Activated B cell treated with CpG ODN at 0.5 μM for 24 hours (primary cell): ENCODE results near the gene ERVMER34-1. TPM values are rescaled to one million over a fixed set of nuclear protein-coding genes. Genes with fewer than 3 reads are reported as not detected.

Experiments used
- ATAC-seq: fragments of 200-7000 bp; cut with Tn5 transposase; one replicate; pipeline ENCODE4 v1.10.0; 2021; ENCODE audit warnings: low read depth, mild to moderate bottlenecking, moderate library complexity
- CTCF ChIA-PET: fragments of 350-600 bp; sonication (Branson Sonifier 250); formaldehyde crosslinking; loops from one replicate; lab custom pipeline; 2021; ENCODE audit warnings: antibody characterized with exemption; lab: Charles Lee
- POLR2A ChIA-PET: fragments of 350-600 bp; sonication (Branson Sonifier 250); formaldehyde crosslinking; loops from one replicate; lab custom pipeline; 2021; ENCODE audit warnings: antibody characterized with exemption; lab: Charles Lee
- DNase-seq: peaks from one replicate; pipeline ENCODE4 v3.0.0; 2022
- H3K27ac Mint-ChIP-seq: one replicate; pipeline ENCODE4 v1.8.0; 2020; ENCODE audit warnings: mixed read lengths
- H3K27me3 Mint-ChIP-seq: one replicate; pipeline ENCODE4 v1.8.0; 2021; ENCODE audit warnings: mixed read lengths
- H3K36me3 Mint-ChIP-seq: one replicate; pipeline ENCODE4 v1.8.0; 2021; ENCODE audit warnings: low read depth, mixed read lengths
- H3K4me1 Mint-ChIP-seq: one replicate; pipeline ENCODE4 v1.8.0; 2021; ENCODE audit warnings: mixed read lengths
- H3K4me3 Mint-ChIP-seq: one replicate; pipeline ENCODE4 v1.8.0; 2020; ENCODE audit warnings: mild to moderate bottlenecking, mixed read lengths
- H3K9me3 Mint-ChIP-seq: one replicate; pipeline ENCODE4 v1.8.0; 2020; ENCODE audit warnings: mixed read lengths
- intact Hi-C: fragments of 100-400 bp; cut with micrococcal nuclease; formaldehyde crosslinking; loops from one replicate; pipeline ENCODE4 v1.15.1; 2024
- total RNA-seq: library from RNA; stranded (reverse); gene quantifications from 2 replicates; pipeline ENCODE4 v1.2.3, GENCODE V29; 2022
- TF ChIP-seq, protein P1 (sequence below): fragments of 200-600 bp; IDR thresholded peaks from one replicate; pipeline ENCODE4 v1.8.0; 2022; ENCODE audit warnings: antibody characterized with exemption, mild to moderate bottlenecking

The ERVMER34-1 gene
- total RNA-seq, 1 donor from 2014 or later = not detected

DNA sequence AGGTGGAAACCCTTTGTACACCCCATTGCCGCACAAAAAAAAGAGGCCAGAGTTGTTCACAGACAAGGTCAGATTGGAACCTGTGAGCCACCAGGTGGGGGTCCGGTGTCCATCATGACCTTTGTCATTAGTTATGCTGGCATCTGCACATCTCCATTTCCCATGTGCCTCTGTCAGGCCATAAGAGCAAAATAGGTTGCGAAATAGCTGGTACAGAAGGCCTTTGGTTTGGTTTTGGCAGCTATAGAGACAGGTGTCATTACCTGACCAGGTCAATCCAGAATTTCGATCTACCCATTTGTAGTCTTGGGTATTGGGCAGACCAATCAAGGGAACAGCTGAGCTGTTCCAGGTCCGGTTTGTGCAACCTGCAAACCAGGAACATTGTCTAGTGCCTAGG, 6.6 kb downstream of the ERVMER34-1 start:
- Mint-ChIP-seq H3K36me3 (no peaks in the 10 kb centered on the region), H3K4me3 (no peak overlapping the region), H3K9me3 (no peaks in the 10 kb centered on the region), H3K27me3 (peaks cover 10% of the 10 kb centered on the region), H3K4me1 (no peaks in the 10 kb centered on the region), H3K27ac (no peak overlapping the region)
- DNase-seq = no peak
- CTCF ChIA-PET = no interaction called here
- POLR2A ChIA-PET = no interaction called here
- no peak for ATAC-seq
- TF ChIP-seq, protein P1, sequence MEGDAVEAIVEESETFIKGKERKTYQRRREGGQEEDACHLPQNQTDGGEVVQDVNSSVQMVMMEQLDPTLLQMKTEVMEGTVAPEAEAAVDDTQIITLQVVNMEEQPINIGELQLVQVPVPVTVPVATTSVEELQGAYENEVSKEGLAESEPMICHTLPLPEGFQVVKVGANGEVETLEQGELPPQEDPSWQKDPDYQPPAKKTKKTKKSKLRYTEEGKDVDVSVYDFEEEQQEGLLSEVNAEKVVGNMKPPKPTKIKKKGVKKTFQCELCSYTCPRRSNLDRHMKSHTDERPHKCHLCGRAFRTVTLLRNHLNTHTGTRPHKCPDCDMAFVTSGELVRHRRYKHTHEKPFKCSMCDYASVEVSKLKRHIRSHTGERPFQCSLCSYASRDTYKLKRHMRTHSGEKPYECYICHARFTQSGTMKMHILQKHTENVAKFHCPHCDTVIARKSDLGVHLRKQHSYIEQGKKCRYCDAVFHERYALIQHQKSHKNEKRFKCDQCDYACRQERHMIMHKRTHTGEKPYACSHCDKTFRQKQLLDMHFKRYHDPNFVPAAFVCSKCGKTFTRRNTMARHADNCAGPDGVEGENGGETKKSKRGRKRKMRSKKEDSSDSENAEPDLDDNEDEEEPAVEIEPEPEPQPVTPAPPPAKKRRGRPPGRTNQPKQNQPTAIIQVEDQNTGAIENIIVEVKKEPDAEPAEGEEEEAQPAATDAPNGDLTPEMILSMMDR = no peak
- intact Hi-C loops = no loop called here

DNA sequence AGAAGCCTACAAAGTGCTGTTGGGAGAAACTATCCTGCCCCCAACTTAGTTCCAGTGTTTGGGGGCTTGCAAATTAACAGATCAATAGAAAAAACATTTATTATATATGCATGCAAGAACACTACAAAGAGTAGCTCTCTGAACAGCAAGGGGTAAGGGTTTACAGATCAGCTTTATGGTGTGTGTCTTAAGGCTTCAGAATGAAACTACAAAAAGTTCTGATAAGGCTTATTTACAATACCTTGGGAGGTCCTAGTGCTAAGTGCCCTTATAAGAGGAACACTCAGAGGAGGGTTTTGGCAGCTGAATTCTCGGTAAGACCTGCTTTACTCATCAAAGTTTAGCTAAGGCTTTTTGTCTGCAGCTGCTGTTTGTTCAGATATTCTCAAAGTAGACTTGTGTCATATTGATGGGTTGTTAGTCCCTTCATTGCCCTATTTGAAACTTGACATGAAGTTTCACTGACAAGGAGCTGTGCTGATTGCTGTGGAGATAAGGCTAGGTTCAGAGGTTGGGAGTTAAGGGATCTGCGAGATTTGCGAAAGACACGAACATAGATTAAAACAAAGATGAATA, 7.7 kb downstream of the ERVMER34-1 start:
- H3K4me3 Mint-ChIP-seq = no peak overlapping the region
- TF ChIP-seq, protein P1 = no peak
- DNase-seq (no peak), ATAC-seq (no peak)
- H3K36me3 Mint-ChIP-seq = no peaks in the 10 kb centered on the region
- CTCF ChIA-PET = no interaction called here
- H3K9me3 Mint-ChIP-seq = no peaks in the 10 kb centered on the region
- no peaks in the 10 kb centered on the region for H3K4me1 Mint-ChIP-seq
- peaks cover 3% of the 10 kb centered on the region for H3K27me3 Mint-ChIP-seq
- H3K27ac Mint-ChIP-seq = no peak overlapping the region
- POLR2A ChIA-PET = no interaction called here
- intact Hi-C loops = no loop called here

DNA sequence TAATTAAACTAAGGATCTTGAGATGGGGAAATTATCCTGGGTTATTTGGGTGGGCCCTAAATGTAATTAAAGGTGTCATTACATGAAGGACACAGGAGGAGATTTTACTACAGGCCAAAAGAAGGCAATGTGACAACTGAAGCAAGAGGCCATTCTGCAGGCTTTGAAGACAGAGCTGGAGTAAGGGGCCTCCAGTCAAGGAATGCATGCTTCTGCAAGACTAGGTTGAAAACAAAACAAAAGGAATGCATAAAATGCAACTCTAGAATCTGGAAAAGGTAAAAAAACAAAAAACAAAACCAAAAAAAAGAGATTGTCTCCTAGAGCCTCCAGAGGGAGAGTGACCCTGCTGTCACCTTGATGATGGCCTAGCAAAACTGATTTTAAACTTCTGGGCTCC, 21.6 kb downstream of the ERVMER34-1 start:
- no peaks in the 10 kb centered on the region for H3K9me3 Mint-ChIP-seq
- POLR2A ChIA-PET = no interaction called here
- H3K27ac Mint-ChIP-seq = no peak overlapping the region
- no peak overlapping the region for H3K4me3 Mint-ChIP-seq
- intact Hi-C loops = no loop called here
- H3K27me3 Mint-ChIP-seq = peaks cover 2% of the 10 kb centered on the region
- H3K4me1 Mint-ChIP-seq = no peaks in the 10 kb centered on the region
- DNase-seq (no peak), ATAC-seq (no peak)
- CTCF ChIA-PET = no interaction called here
- H3K36me3 Mint-ChIP-seq = no peaks in the 10 kb centered on the region
- TF ChIP-seq, protein P1 = no peak

DNA sequence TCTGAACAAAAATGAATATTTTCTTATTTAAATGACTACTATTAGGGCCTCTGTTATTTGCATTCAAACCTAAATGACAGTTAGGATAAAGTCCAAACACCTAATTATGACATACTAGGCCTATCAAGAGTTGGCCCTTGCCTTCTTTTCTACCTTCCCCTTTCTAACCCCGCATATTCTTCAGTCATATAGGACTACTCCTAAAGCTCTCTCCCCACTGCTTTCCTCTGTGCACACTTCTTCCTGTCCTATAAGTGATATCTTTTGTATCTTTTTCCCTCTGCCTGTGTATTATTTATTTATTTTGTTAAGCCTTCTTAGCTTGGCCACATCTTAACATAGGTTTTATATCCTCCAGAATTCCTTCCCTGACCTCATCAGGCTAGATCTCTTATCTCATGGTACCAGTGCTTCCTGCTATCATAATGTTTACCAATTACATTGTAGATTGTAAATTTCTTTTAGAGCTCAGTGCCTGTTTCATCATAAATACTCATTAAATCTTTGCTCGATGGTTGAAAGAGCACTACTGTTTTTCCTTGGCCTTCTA, 22.5 kb downstream of the ERVMER34-1 start:
- Mint-ChIP-seq H3K27me3 (peaks cover 2% of the 10 kb centered on the region), H3K4me1 (no peaks in the 10 kb centered on the region), H3K9me3 (no peaks in the 10 kb centered on the region), H3K36me3 (no peaks in the 10 kb centered on the region), H3K27ac (no peak overlapping the region), H3K4me3 (no peak overlapping the region)
- TF ChIP-seq, protein P1 = no peak
- ChIA-PET POLR2A (no interaction called here), CTCF (no interaction called here)
- ATAC-seq (no peak), DNase-seq (no peak)
- intact Hi-C loops = no loop called here

DNA sequence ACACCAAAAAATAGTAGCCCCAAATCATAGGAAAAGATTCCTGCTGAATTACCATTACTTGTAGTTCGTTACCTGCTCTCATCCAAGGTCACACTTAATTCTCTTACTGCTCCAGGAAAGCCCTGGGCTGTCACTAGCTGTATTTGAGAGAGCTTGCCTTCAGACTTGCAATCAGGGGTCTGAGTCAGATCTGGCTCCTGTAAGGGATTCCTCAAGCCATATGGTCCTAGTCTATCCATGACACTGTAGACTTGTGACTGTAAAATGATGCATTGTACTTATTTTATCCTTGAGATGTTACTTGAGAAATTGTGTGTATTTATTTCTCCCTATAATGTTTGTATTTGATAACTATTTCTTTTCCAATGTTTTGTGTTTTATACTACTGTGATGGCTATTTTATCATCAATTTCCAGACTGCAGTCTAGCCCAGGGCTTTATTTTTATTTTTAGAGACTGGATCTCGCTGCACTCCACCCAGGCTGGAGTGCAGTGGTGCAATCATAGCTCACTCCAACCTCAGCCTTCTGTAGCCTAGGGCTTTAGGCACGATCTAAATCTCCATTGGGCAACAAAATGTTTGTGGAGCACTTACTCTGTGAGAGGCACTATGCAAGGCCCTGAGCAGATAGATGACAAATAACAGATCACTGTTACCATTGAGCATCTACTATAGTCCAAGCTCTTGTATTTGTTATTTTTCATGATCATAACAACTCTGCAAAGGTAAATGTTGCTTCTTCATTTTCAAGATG, 24.2 kb downstream of the ERVMER34-1 start:
- Mint-ChIP-seq H3K36me3 (no peaks in the 10 kb centered on the region), H3K27ac (no peak overlapping the region), H3K27me3 (no peaks in the 10 kb centered on the region), H3K4me3 (no peak overlapping the region), H3K4me1 (peaks cover 7% of the 10 kb centered on the region), H3K9me3 (no peaks in the 10 kb centered on the region)
- TF ChIP-seq, protein P1 = no peak
- no peak for DNase-seq
- CTCF ChIA-PET = no interaction called here
- ATAC-seq = no peak
- POLR2A ChIA-PET = no interaction called here
- intact Hi-C loops = no loop called here
